Astrocyte (in vitro differentiated cells and primary cell): ENCODE data around the gene ASB8. TPM values are rescaled to one million over a fixed set of nuclear protein-coding genes. Genes with fewer than 3 reads are reported as not detected.

Experiments used
- DNase-seq: peaks from one replicate; pipeline ENCODE4 v3.0.0-alpha.2; 2010; ENCODE audit warnings: low read depth
- FAIRE-seq: peaks from 2 replicates; lab custom pipeline; 2011; peaks lifted over from hg19 to GRCh38; lab: Jason Lieb, UNC
- H2AFZ ChIP-seq: 2 replicates; pipeline ENCODE4 v1.6.0; 2012; ENCODE audit warnings: low read depth, low read length, inconsistent platforms
- H3K27ac ChIP-seq: 2 replicates; pipeline ENCODE4 v1.5.1; 2011; ENCODE audit warnings: low read depth, low read length, inconsistent platforms
- H3K27me3 ChIP-seq: 2 replicates; pipeline ENCODE4 v1.6.0; 2011; ENCODE audit warnings: low read length, inconsistent platforms; ENCODE audit not compliant: insufficient read depth
- H3K36me3 ChIP-seq: 2 replicates; pipeline ENCODE4 v1.5.1; 2011; ENCODE audit warnings: low read length, inconsistent platforms; ENCODE audit not compliant: insufficient read depth
- H3K4me1 ChIP-seq: 2 replicates; pipeline ENCODE4 v1.5.1; 2011; ENCODE audit warnings: low read length, inconsistent platforms; ENCODE audit not compliant: insufficient read depth
- H3K4me2 ChIP-seq: 2 replicates; pipeline ENCODE4 v1.6.0; 2012; ENCODE audit warnings: low read length, inconsistent platforms
- H3K4me3 ChIP-seq: 2 replicates; pipeline ENCODE4 v1.5.1; 2011; ENCODE audit warnings: low read depth, mild to moderate bottlenecking, low read length, inconsistent platforms; ENCODE audit not compliant: insufficient read depth
- H3K79me2 ChIP-seq: 2 replicates; pipeline ENCODE4 v1.6.0; 2012; ENCODE audit warnings: mild to moderate bottlenecking, low read length, inconsistent platforms; ENCODE audit not compliant: insufficient read depth
- H3K9ac ChIP-seq: 2 replicates; pipeline ENCODE4 v1.6.0; 2012; ENCODE audit warnings: mild to moderate bottlenecking, low read length, inconsistent platforms
- H3K9me3 ChIP-seq: 2 replicates; pipeline ENCODE4 v1.5.1; 2012; ENCODE audit warnings: low read depth, mild to moderate bottlenecking, low read length, inconsistent platforms; ENCODE audit not compliant: insufficient read depth
- H4K20me1 ChIP-seq: 2 replicates; pipeline ENCODE4 v1.6.0; 2012; ENCODE audit warnings: low read length, inconsistent platforms; ENCODE audit not compliant: insufficient read depth
- H3K27ac Mint-ChIP-seq: one replicate; pipeline ENCODE4 v1.8.0; 2021; ENCODE audit warnings: mild to moderate bottlenecking, mixed read lengths; ENCODE audit not compliant: unreplicated experiment
- H3K27me3 Mint-ChIP-seq: one replicate; pipeline ENCODE4 v1.8.0; 2021; ENCODE audit warnings: low read depth, mixed read lengths; ENCODE audit not compliant: unreplicated experiment
- H3K36me3 Mint-ChIP-seq: one replicate; pipeline ENCODE4 v1.8.0; 2021; ENCODE audit warnings: low read depth, mixed read lengths; ENCODE audit not compliant: unreplicated experiment
- H3K4me1 Mint-ChIP-seq: one replicate; pipeline ENCODE4 v1.8.0; 2021; ENCODE audit warnings: low read depth, mixed read lengths; ENCODE audit not compliant: unreplicated experiment
- H3K4me3 Mint-ChIP-seq: one replicate; pipeline ENCODE4 v1.8.0; 2021; ENCODE audit warnings: mild to moderate bottlenecking, moderate library complexity, mixed read lengths; ENCODE audit not compliant: unreplicated experiment
- H3K9me3 Mint-ChIP-seq: one replicate; pipeline ENCODE4 v1.8.0; 2021; ENCODE audit warnings: mild to moderate bottlenecking, mixed read lengths; ENCODE audit not compliant: unreplicated experiment
- CTCF ChIP-seq: IDR thresholded peaks from 2 replicates; pipeline ENCODE4 v1.5.1; 2011; ENCODE audit warnings: low read depth, mild to moderate bottlenecking, inconsistent platforms, low read length, moderate library complexity; ENCODE audit not compliant: insufficient read depth
- EZH2 ChIP-seq: IDR thresholded peaks from 2 replicates; pipeline ENCODE4 v1.6.1; 2012; ENCODE audit warnings: mild to moderate bottlenecking, low read length, inconsistent platforms; ENCODE audit not compliant: insufficient read depth
- total RNA-seq: library from RNA; stranded (reverse); gene quantifications from 2 replicates; pipeline ENCODE4 v1.2.1, GENCODE V29; 2021

ASB8 gene
- total RNA-seq, 1 donor from 2014 or later: 29.9 TPM

GRCh38 chr12:48182631-48183030 lies 25.3 kb upstream of the ASB8 start:
- peak overlapping the region; percentile 69 for H3K9ac ChIP-seq
- H3K4me3 Mint-ChIP-seq: peak overlapping the region; percentile 92
- peaks cover 6% of the 10 kb centered on the region for H3K4me1 ChIP-seq
- no peak overlapping the region for H3K27ac ChIP-seq
- TF ChIP-seq EZH2: no peak
- peak overlapping the region; percentile 90 for H2AFZ ChIP-seq
- H3K27ac Mint-ChIP-seq: no peak overlapping the region
- H3K4me2 ChIP-seq: peak overlapping the region; percentile 98
- no peaks in the 10 kb centered on the region for H3K9me3 ChIP-seq
- H3K79me2 ChIP-seq: no peaks in the 10 kb centered on the region
- no peaks in the 10 kb centered on the region for H4K20me1 ChIP-seq
- peak overlapping the region; percentile 80 for H3K4me3 ChIP-seq
- H3K27me3 ChIP-seq: peaks cover 52% of the 10 kb centered on the region
- FAIRE-seq: no peak
- no peaks in the 10 kb centered on the region for H3K9me3 Mint-ChIP-seq
- H3K4me1 Mint-ChIP-seq: peaks cover 3% of the 10 kb centered on the region
- H3K36me3 ChIP-seq: no peaks in the 10 kb centered on the region
- DNase-seq: no peak
- H3K36me3 Mint-ChIP-seq: no peaks in the 10 kb centered on the region
- H3K27me3 Mint-ChIP-seq: peaks cover 59% of the 10 kb centered on the region

GRCh38 chr12:48180857-48181495 lies 23.7 kb upstream of the ASB8 start:
- TF ChIP-seq CTCF (no peak), EZH2 (no peak)
- Mint-ChIP-seq H3K27ac (no peak overlapping the region), H3K4me3 (no peak overlapping the region), H3K36me3 (no peaks in the 10 kb centered on the region), H3K27me3 (peaks cover 55% of the 10 kb centered on the region), H3K4me1 (peaks cover 8% of the 10 kb centered on the region), H3K9me3 (no peaks in the 10 kb centered on the region)
- Histone ChIP-seq H3K9ac (no peak overlapping the region), H3K4me1 (peaks cover 6% of the 10 kb centered on the region), H3K27me3 (peaks cover 64% of the 10 kb centered on the region), H4K20me1 (no peaks in the 10 kb centered on the region), H3K4me3 (no peak overlapping the region), H3K36me3 (no peaks in the 10 kb centered on the region), H3K79me2 (no peaks in the 10 kb centered on the region), H3K4me2 (no peak overlapping the region), H3K9me3 (no peaks in the 10 kb centered on the region), H3K27ac (no peak overlapping the region), H2AFZ (no peak overlapping the region)
- FAIRE-seq: no peak
- DNase-seq: no peak

GRCh38 chr12:48180424-48180823 lies 23.1 kb upstream of the ASB8 start:
- H3K79me2 ChIP-seq: no peaks in the 10 kb centered on the region
- no peaks in the 10 kb centered on the region for H4K20me1 ChIP-seq
- H3K9ac ChIP-seq: no peak overlapping the region
- H3K4me1 Mint-ChIP-seq: peaks cover 13% of the 10 kb centered on the region
- no peaks in the 10 kb centered on the region for H3K36me3 ChIP-seq
- FAIRE-seq (no peak), DNase-seq (no peak)
- H3K36me3 Mint-ChIP-seq: no peaks in the 10 kb centered on the region
- no peak overlapping the region for H3K4me3 Mint-ChIP-seq
- no peaks in the 10 kb centered on the region for H3K9me3 ChIP-seq
- peaks cover 49% of the 10 kb centered on the region for H3K27me3 Mint-ChIP-seq
- H2AFZ ChIP-seq: no peak overlapping the region
- TF ChIP-seq CTCF (no peak), EZH2 (no peak)
- no peaks in the 10 kb centered on the region for H3K9me3 Mint-ChIP-seq
- peaks cover 60% of the 10 kb centered on the region for H3K27me3 ChIP-seq
- H3K4me3 ChIP-seq: no peak overlapping the region
- no peak overlapping the region for H3K27ac Mint-ChIP-seq
- no peak overlapping the region for H3K27ac ChIP-seq
- peaks cover 6% of the 10 kb centered on the region for H3K4me1 ChIP-seq
- H3K4me2 ChIP-seq: no peak overlapping the region
